Kidney epithelial cell (primary cell): ENCODE results near the gene ANKRD16. TPM values are rescaled to one million over a fixed set of nuclear protein-coding genes. Genes with fewer than 3 reads are reported as not detected.

ENCODE experiments used
- DNase-seq: peaks from one replicate; pipeline ENCODE4 v3.0.0-alpha.2; 2010; ENCODE audit warnings: low read depth
- H3K27me3 ChIP-seq: 2 replicates; pipeline ENCODE4 v1.6.0; 2011; ENCODE audit warnings: low read length; ENCODE audit not compliant: control insufficient read depth, insufficient read depth
- H3K36me3 ChIP-seq: 2 replicates; pipeline ENCODE4 v1.5.1; 2011; ENCODE audit warnings: low read length; ENCODE audit not compliant: control insufficient read depth, insufficient read depth
- H3K4me3 ChIP-seq: 2 replicates; pipeline ENCODE4 v1.5.1; 2011; ENCODE audit warnings: low read depth, mild to moderate bottlenecking, control low read depth, low read length
- total RNA-seq: library from RNA; depleted of rRNA; stranded (reverse); fragments of >200 nt; gene quantifications from 2 replicates; pipeline ENCODE4 v1.2.3, GENCODE V29; 2015
- TF ChIP-seq, protein P1 (sequence below): IDR thresholded peaks from 2 replicates; pipeline ENCODE4 v1.5.1; 2011; ENCODE audit warnings: mild to moderate bottlenecking, moderate library complexity, low read length, control low read depth, inconsistent platforms; ENCODE audit not compliant: insufficient read depth, poor library complexity, severe bottlenecking

ANKRD16 gene
- total RNA-seq, 1 donor from 2014 or later: 7.9 TPM

DNA sequence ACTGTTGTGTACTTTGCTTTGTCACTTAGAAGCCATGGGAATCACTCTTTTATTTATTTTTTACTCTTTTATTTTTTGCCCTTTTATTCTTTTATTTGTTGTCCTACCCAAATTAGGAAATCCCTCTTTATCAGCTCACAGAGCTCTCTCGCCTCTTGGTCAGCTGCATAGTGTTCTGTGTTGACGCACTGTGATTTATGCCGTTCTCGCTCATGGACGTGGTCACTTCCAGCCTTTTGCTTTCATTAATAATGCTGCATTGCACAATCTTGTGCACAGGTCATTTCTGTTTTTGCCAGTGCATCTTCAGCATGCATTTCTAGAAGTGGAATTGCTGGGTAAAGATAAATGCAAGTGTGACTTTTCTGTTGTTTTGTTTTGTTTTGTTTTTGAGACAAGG, 42.7 kb upstream of the ANKRD16 start:
- H3K4me3 ChIP-seq: no peak overlapping the region
- H3K36me3 ChIP-seq: peaks cover 3% of the 10 kb centered on the region
- no peaks in the 10 kb centered on the region for H3K27me3 ChIP-seq
- TF ChIP-seq, protein P1, sequence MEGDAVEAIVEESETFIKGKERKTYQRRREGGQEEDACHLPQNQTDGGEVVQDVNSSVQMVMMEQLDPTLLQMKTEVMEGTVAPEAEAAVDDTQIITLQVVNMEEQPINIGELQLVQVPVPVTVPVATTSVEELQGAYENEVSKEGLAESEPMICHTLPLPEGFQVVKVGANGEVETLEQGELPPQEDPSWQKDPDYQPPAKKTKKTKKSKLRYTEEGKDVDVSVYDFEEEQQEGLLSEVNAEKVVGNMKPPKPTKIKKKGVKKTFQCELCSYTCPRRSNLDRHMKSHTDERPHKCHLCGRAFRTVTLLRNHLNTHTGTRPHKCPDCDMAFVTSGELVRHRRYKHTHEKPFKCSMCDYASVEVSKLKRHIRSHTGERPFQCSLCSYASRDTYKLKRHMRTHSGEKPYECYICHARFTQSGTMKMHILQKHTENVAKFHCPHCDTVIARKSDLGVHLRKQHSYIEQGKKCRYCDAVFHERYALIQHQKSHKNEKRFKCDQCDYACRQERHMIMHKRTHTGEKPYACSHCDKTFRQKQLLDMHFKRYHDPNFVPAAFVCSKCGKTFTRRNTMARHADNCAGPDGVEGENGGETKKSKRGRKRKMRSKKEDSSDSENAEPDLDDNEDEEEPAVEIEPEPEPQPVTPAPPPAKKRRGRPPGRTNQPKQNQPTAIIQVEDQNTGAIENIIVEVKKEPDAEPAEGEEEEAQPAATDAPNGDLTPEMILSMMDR: no peak
- no peak for DNase-seq

DNA sequence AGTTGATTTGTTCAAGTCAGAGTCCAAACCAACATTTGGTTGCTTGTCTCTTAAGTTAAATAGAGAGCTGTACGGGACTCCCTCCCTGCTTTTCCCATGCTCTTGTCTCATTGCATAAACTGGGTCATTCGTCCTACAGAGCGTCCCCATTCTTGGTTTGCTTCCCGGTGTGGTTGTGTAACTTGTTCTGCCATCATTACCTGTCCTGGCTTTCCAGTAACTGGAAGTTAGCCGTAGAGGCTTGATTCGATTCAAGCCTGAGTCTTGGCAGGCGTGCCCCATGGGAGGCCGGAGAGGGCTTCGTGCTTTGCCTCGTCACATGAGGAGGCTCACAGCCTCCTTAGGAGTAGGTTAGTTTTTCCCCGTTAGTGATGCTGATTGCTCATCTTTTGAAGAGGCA, 40.6 kb upstream of the ANKRD16 start:
- H3K4me3 ChIP-seq: no peak overlapping the region
- DNase-seq: no peak
- no peaks in the 10 kb centered on the region for H3K27me3 ChIP-seq
- TF ChIP-seq, protein P1: no peak
- H3K36me3 ChIP-seq: peaks cover 1% of the 10 kb centered on the region

DNA sequence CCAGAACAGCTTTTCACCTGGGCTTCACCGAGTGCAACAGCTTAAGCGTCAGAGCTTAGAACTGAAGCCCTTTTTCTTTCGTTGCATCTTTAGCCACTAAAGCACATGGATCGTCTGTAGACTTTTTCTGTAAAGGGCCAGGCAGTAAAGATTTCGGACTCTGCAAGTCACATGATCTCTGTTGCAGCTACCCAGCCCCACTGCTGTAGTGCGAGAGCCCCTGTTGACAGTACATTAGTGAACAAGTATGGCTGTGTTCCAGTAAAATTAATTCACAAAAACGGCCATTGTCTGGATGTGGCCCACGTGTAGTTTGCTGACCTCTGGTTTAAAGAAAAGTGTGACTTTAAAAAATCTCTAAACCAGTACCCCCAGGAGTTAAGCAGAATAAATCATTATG, 39.7 kb upstream of the ANKRD16 start:
- Histone ChIP-seq H3K4me3 (no peak overlapping the region), H3K36me3 (peaks cover 1% of the 10 kb centered on the region), H3K27me3 (no peaks in the 10 kb centered on the region)
- TF ChIP-seq, protein P1: no peak
- DNase-seq: no peak

DNA sequence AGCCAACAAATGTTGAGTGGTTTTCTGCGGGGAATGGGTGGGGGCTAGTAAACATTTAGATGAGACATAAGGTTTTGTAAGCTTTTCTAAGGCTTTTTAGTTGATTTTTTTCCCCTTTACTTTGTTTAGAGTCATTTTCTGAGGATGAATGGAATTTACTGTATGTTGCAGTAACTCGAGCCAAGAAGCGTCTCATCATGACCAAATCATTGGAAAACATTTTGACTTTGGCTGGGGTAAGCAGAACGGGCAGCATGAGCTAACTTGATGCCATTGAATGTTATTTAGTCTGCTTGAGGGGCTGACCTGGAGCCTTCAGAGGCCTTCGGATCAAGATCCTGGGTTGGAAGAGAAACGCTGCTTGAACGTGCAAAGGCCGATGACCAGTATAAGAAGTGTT, 37.6 kb upstream of the ANKRD16 start:
- Histone ChIP-seq H3K27me3 (no peaks in the 10 kb centered on the region), H3K36me3 (peaks cover 4% of the 10 kb centered on the region), H3K4me3 (no peak overlapping the region)
- no peak for DNase-seq
- TF ChIP-seq, protein P1: no peak

DNA sequence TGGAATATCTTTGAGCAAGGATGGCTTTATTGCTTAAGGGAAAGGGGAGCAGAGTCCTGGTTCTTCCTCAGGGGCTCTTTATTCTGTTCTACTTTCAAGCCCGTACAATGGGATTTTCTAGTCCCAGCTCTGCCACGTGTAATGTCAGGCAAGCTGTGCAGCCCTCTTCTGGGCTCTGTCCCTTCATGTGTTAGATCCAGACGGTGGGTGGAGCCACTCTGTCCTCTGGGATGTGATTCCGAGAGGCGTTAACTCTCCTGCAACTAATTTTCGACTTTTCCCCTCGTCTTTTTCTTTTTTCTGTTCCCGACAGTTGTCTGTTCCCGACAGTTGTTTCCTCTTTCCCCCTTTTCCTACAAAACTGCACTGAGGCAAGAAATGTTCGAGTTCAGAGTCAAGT, 35.2 kb upstream of the ANKRD16 start:
- H3K4me3 ChIP-seq: no peak overlapping the region
- TF ChIP-seq, protein P1: no peak
- no peaks in the 10 kb centered on the region for H3K27me3 ChIP-seq
- no peak for DNase-seq
- H3K36me3 ChIP-seq: peaks cover 5% of the 10 kb centered on the region

DNA sequence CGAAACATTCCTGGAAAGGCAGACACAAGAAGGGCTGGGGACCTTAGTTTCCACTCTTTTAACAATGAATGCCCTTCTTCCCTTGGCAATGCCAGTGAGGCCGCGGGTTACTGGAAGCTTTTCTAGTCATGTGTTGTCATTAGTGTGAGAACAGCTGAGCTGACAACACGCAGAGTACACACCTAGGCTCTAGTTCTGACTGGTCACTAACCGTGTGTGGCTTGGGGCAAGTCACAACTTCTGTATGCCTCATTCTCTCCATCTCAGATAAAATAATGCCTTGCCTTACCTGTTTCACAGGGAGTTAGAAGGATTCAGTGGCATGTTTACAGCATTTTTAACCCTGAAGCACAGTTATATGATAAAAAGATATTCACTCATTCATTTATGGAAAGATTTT, 32.1 kb upstream of the ANKRD16 start:
- Histone ChIP-seq H3K27me3 (no peaks in the 10 kb centered on the region), H3K4me3 (no peak overlapping the region), H3K36me3 (peaks cover 4% of the 10 kb centered on the region)
- TF ChIP-seq, protein P1: no peak
- DNase-seq: no peak
